HG03521 (cell line): ENCODE measurements around the gene ZNF592.
"Not testable (repeated sequence)": the region's sequence is repeated elsewhere in the genome, so short reads cannot be mapped to it uniquely, and the experiment has no call there.

Source experiments
- ATAC-seq: cut with Tn5 transposase; IDR thresholded peaks from one replicate; pipeline ENCODE4 v1.9.1; 2021; ENCODE audit warnings: mild to moderate bottlenecking, moderate library complexity; ENCODE audit not compliant: unreplicated experiment

The ZNF592 gene

GRCh38 chr15:84740691-84741090 is 7.7 kb upstream of the ZNF592 start:
- ATAC-seq = no peak

GRCh38 chr15:84741121-84741520 is 7.3 kb upstream of the ZNF592 start:
- no peak for ATAC-seq

- peak; percentile 37 for ATAC-seq
Observed at GRCh38 chr15:84747416-84748273, 747 bp upstream of the ZNF592 start.

GRCh38 chr15:84749111-84749991 is 959 bp downstream of the ZNF592 start:
- peak; percentile 1 for ATAC-seq

GRCh38 chr15:84750583-84751092 is 2.2 kb downstream of the ZNF592 start:
- no peak for ATAC-seq

GRCh38 chr15:84751721-84752120 is 3.3 kb downstream of the ZNF592 start:
- not testable (repeated sequence) for ATAC-seq

GRCh38 chr15:84752195-84752594 is 3.8 kb downstream of the ZNF592 start:
- no peak for ATAC-seq

- ATAC-seq = no peak
Observed at GRCh38 chr15:84752700-84753099, 4.3 kb downstream of the ZNF592 start.

GRCh38 chr15:84754889-84755288 is 6.5 kb downstream of the ZNF592 start:
- not testable (repeated sequence) for ATAC-seq

GRCh38 chr15:84755736-84756527 is 7.5 kb downstream of the ZNF592 start:
- ATAC-seq = no peak

GRCh38 chr15:84759018-84759417 is 10.6 kb downstream of the ZNF592 start:
- no peak for ATAC-seq

- ATAC-seq = no peak
Observed at GRCh38 chr15:84760219-84760618, 11.8 kb downstream of the ZNF592 start.

GRCh38 chr15:84761607-84762131 is 13.3 kb downstream of the ZNF592 start:
- no peak for ATAC-seq

GRCh38 chr15:84762840-84763572 is 14.6 kb downstream of the ZNF592 start:
- no peak for ATAC-seq

- no peak for ATAC-seq
Observed at GRCh38 chr15:84764585-84764984, 16.2 kb downstream of the ZNF592 start.

GRCh38 chr15:84764989-84765388 is 16.6 kb downstream of the ZNF592 start:
- no peak for ATAC-seq

- ATAC-seq = no peak
Observed at GRCh38 chr15:84765675-84766074, 17.3 kb downstream of the ZNF592 start.

- no peak for ATAC-seq
Observed at GRCh38 chr15:84766461-84767035, 18.2 kb downstream of the ZNF592 start.

- ATAC-seq = no peak
Observed at GRCh38 chr15:84772031-84772430, 23.6 kb downstream of the ZNF592 start.
